ENCODE measurements around the gene ZNF599. TPM values are rescaled to one million over a fixed set of nuclear protein-coding genes. Genes with fewer than 3 reads are reported as not detected.

ZNF599 gene
- total RNA-seq (2022; extraction: Qiagen RNA extraction; ENCODE audit: low read depth), result 1.9 to 3.9 TPM (median 2.4 TPM) in 5 replicates

DNA sequence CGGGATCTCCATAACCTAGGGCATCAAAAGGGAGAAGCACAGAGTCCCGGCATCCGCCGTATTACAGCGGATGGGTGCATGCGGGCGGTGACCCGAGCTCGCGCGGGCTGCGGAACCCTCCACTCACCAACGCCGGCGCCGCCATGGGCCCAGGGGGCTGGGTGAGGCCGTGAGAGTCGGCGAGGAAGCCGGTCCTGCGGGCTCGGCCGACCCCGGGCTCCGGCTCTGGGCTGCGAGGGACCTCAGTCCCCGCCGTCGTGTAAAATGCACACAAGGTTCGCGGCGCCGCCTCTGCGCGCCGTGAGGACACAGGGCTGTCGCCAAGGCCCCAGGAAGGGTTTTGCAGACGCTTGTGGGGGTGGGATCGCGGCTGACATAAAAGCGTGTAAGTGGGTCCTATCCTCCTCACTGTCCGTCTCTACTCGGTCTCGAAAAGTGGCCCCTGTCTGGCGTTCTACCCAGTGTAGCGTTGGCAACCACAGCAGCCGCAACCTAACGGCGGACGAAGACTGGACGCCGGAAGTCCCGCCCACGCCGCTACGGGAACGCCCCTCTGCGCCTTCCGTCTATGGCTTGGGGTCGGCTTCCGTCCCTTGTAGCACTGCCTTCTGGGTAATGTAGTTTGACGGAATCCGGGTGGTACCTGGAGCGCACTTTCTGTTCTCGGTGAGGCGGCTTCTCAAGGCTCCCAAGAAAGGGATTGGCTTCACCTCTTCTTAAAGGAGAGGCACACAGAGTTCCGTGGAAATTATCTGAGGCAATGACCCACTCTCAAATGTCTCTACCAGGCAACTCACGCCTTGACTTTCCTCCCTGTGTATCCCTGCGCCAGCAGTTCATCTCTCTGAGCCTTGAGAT lies at the start of gene ZNF599:
Gene ZNF599, minus strand, starts transcription at position 519 of the 858 bp plus-strand sequence. Its CDS starts 374 bp downstream, at position 145.

DNA sequence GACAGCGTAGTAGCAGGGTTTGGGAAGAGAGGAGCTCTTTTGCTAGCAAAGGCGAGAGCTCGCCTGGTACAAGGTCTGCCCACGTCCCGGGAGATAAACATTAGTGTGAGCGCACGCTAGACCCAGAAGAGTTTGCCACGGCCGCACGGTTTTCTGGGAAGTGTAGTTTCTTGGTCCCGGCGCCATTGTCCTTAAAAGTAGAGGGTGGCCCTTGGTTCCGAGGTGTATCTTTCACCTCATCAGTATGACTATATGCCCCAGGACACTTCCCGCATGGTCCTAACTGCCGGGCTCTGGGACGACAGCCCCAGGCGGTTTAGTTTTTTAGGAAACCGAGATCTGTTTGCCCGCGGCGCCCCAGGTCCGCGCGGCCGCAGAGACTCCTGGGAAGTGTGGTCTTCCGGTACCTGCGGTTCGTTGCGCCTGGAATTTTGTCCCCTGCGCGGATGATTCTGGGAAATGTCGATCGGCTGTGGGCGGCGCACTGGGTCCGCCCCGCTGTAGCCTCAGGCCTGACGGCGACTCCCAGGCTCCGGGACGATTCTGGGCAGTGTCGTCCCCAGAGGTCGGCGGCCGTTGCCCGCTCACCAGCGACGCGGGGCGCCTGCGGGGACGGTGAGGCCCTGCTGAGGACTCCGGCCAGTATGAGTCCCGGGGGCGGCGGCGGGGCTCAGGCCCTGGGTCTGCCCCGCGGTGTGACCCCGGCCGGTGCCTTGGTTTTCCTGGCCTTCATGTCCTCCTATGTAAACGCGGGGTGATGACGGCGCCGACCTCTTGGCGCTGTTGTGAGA lies 39.1 kb downstream of the ZNF599 start, which contains the start of gene ZNF181:
Gene ZNF181, plus strand, starts transcription at position 498 of the 791 bp plus-strand sequence. CDS start 795 bp downstream, outside the sequence.

Other genes starting within 250 kb of the ZNF599 start
- gene SCGB2B2, start 96.1 kb downstream of the ZNF599 start, total RNA-seq (2022; extraction: Qiagen RNA extraction; ENCODE audit: low read depth), result 0.17 to 0.19 TPM in 2 of 5 replicates, not detected in the others
- gene ZNF302, start 95.5 kb downstream of the ZNF599 start, total RNA-seq (2022; extraction: Qiagen RNA extraction; ENCODE audit: low read depth), result 11.9 to 17.7 TPM (median 16.6 TPM) in 5 replicates
- 6.9 to 12.8 TPM (median 10.7 TPM) in 5 replicates for gene ZNF181, start 39.0 kb downstream of the ZNF599 start, total RNA-seq (2022; extraction: Qiagen RNA extraction; ENCODE audit: low read depth)
- gene ZNF30, start 153.7 kb upstream of the ZNF599 start, total RNA-seq (2022; extraction: Qiagen RNA extraction; ENCODE audit: low read depth), result 5.0 to 7.2 TPM (median 5.4 TPM) in 5 replicates
- gene ZNF792, start 191.0 kb upstream of the ZNF599 start, total RNA-seq (2022; extraction: Qiagen RNA extraction; ENCODE audit: low read depth), result 1.3 to 2.2 TPM (median 2.1 TPM) in 5 replicates
- 127 to 167 TPM (median 165 TPM) in 5 replicates for gene GRAMD1A, start 227.1 kb upstream of the ZNF599 start, total RNA-seq (2022; extraction: Qiagen RNA extraction; ENCODE audit: low read depth)

All from A549 treated with GW870086 at 1 μM for 4 hours (cell line).